Measurements from ENCODE around the gene PSME1.
A peak's percentile ranks its signal among the peaks of the same experiment; 100 is the strongest.

PSME1 gene

GRCh38 chr14:24160850-24161804 is 25.1 kb downstream of the PSME1 start, which contains the start of gene IRF9:
IRF9 (plus strand) TSS chr14:24161265; CDS start chr14:24162145, 880 bp downstream.
- no peaks in the 10 kb centered on the region for H3K9me2 ChIP-seq (replicated peaks; ENCODE audit: insufficient read depth, low read length)
- peak within 1 kb of the TSS; percentile 50; the same call in 1 of the 2 replicates for H3K27ac ChIP-seq (ENCODE audit: low read length)
- no peaks in the 10 kb centered on the region for H3K4me1 ChIP-seq (ENCODE audit: low read length)
- H3K36me3 ChIP-seq (replicated peaks; ENCODE audit: insufficient read depth, low read length): no peaks in the 10 kb centered on the region
- H4K20me1 ChIP-seq (ENCODE audit: insufficient read depth, low read length): no peaks in the 10 kb centered on the region
- H3K27me3 ChIP-seq (replicated peaks; ENCODE audit: insufficient read depth, low read length): no peaks in the 10 kb centered on the region
- no peaks in the 10 kb centered on the region for H3F3A ChIP-seq (ENCODE audit: insufficient read depth, low read length)
- peaks cover 12% of the 10 kb centered on the region for H3K79me2 ChIP-seq (ENCODE audit: low read length)
- 0 out of 2 replicates have a peak within 1 kb of the TSS, but pooled peaks have one; percentile 11 for H2AFZ ChIP-seq (ENCODE audit: low read length)
- H3K4me3 ChIP-seq (ENCODE audit: low read length): peak within 1 kb of the TSS; percentile 73
- H3K9ac ChIP-seq (ENCODE audit: low read length): peak within 1 kb of the TSS; percentile 76
- H3K4me2 ChIP-seq (ENCODE audit: low read depth, low read length): peak within 1 kb of the TSS; percentile 93
- no peaks in the 10 kb centered on the region for H3K9me3 ChIP-seq (replicated peaks; ENCODE audit: insufficient read depth, low read length)
- peak; percentile 82 for DNase-seq
- TF ChIP-seq CTCF (IDR thresholded peaks at IDR 0.05; ENCODE audit: low read length) (peak; percentile 69), EZH2 (optimal IDR thresholded peaks at IDR 0.05; ENCODE audit: low read depth, low read length) (no peak), EZH2phosphoT487 (IDR thresholded peaks at IDR 0.05; ENCODE audit: low read length) (no peak)

GRCh38 chr14:24162093-24162492 is 26.1 kb downstream of the PSME1 start:
- DNase-seq: no peak
- no peaks in the 10 kb centered on the region for H3K36me3 ChIP-seq (replicated peaks; ENCODE audit: insufficient read depth, low read length)
- no peaks in the 10 kb centered on the region for H3K9me2 ChIP-seq (replicated peaks; ENCODE audit: insufficient read depth, low read length)
- no peak for TF ChIP-seq EZH2 (optimal IDR thresholded peaks at IDR 0.05; ENCODE audit: low read depth, low read length)
- TF ChIP-seq CTCF (IDR thresholded peaks at IDR 0.05; ENCODE audit: low read length): no peak
- no peaks in the 10 kb centered on the region for H3K4me1 ChIP-seq (ENCODE audit: low read length)
- H3F3A ChIP-seq (ENCODE audit: insufficient read depth, low read length): no peaks in the 10 kb centered on the region
- no peaks in the 10 kb centered on the region for H3K9me3 ChIP-seq (replicated peaks; ENCODE audit: insufficient read depth, low read length)
- H3K4me2 ChIP-seq (ENCODE audit: low read depth, low read length): peak overlapping the region; percentile 93
- H3K9ac ChIP-seq (ENCODE audit: low read length): peak overlapping the region; percentile 76; the same call in 1 of the 2 replicates
- H2AFZ ChIP-seq (ENCODE audit: low read length): no peak overlapping the region
- H4K20me1 ChIP-seq (ENCODE audit: insufficient read depth, low read length): no peaks in the 10 kb centered on the region
- H3K27me3 ChIP-seq (replicated peaks; ENCODE audit: insufficient read depth, low read length): no peaks in the 10 kb centered on the region
- H3K4me3 ChIP-seq (ENCODE audit: low read length): peak overlapping the region; percentile 73
- no peak overlapping the region for H3K27ac ChIP-seq (ENCODE audit: low read length)
- H3K79me2 ChIP-seq (ENCODE audit: low read length): peaks cover 12% of the 10 kb centered on the region

- H3K4me2 ChIP-seq (ENCODE audit: low read depth, low read length): no peak overlapping the region
- no peaks in the 10 kb centered on the region for H3K36me3 ChIP-seq (replicated peaks; ENCODE audit: insufficient read depth, low read length)
- no peaks in the 10 kb centered on the region for H3K27me3 ChIP-seq (replicated peaks; ENCODE audit: insufficient read depth, low read length)
- H3K9me3 ChIP-seq (replicated peaks; ENCODE audit: insufficient read depth, low read length): no peaks in the 10 kb centered on the region
- H3F3A ChIP-seq (ENCODE audit: insufficient read depth, low read length): no peaks in the 10 kb centered on the region
- no peak overlapping the region for H3K4me3 ChIP-seq (ENCODE audit: low read length)
- no peak for DNase-seq
- H3K9ac ChIP-seq (ENCODE audit: low read length): no peak overlapping the region
- no peaks in the 10 kb centered on the region for H3K4me1 ChIP-seq (ENCODE audit: low read length)
- H3K79me2 ChIP-seq (ENCODE audit: low read length): peaks cover 12% of the 10 kb centered on the region
- H3K27ac ChIP-seq (ENCODE audit: low read length): no peak overlapping the region
- H2AFZ ChIP-seq (ENCODE audit: low read length): no peak overlapping the region
- no peaks in the 10 kb centered on the region for H4K20me1 ChIP-seq (ENCODE audit: insufficient read depth, low read length)
- H3K9me2 ChIP-seq (replicated peaks; ENCODE audit: insufficient read depth, low read length): no peaks in the 10 kb centered on the region
- no peak for TF ChIP-seq EZH2phosphoT487 (IDR thresholded peaks at IDR 0.05; ENCODE audit: low read length)
Observed at GRCh38 chr14:24164518-24164991, 28.6 kb downstream of the PSME1 start.

All from MM.1S (cell line).